Measurements from ENCODE around the gene SEMA5A.

The SEMA5A gene

GRCh38 chr5:9540791-9541190, 5.1 kb downstream of the SEMA5A start:
- TF ChIP-seq CTCF (conservative IDR thresholded peaks at IDR 0.05; ENCODE audit: control insufficient read depth, insufficient read depth, low read depth, low read length) = no peak
- DNase-seq (ENCODE audit: low read depth) = no peak
- no peak overlapping the region for H3K4me3 ChIP-seq (ENCODE audit: control insufficient read depth, low read depth, low read length)

GRCh38 chr5:9538504-9538903, 7.4 kb downstream of the SEMA5A start:
- no peak for TF ChIP-seq CTCF (conservative IDR thresholded peaks at IDR 0.05; ENCODE audit: control insufficient read depth, insufficient read depth, low read depth, low read length)
- DNase-seq (ENCODE audit: low read depth) = no peak
- H3K4me3 ChIP-seq (ENCODE audit: control insufficient read depth, low read depth, low read length) = no peak overlapping the region

GRCh38 chr5:9537223-9538141, 8.4 kb downstream of the SEMA5A start:
- no peak overlapping the region for H3K4me3 ChIP-seq (ENCODE audit: control insufficient read depth, low read depth, low read length)
- no peak for TF ChIP-seq CTCF (conservative IDR thresholded peaks at IDR 0.05; ENCODE audit: control insufficient read depth, insufficient read depth, low read depth, low read length)
- no peak for DNase-seq (ENCODE audit: low read depth)

- no peak for DNase-seq (ENCODE audit: low read depth)
- no peak overlapping the region for H3K4me3 ChIP-seq (ENCODE audit: control insufficient read depth, low read depth, low read length)
- no peak for TF ChIP-seq CTCF (conservative IDR thresholded peaks at IDR 0.05; ENCODE audit: control insufficient read depth, insufficient read depth, low read depth, low read length)
These were observed 9.2 kb downstream of the SEMA5A start for GRCh38 chr5:9536717-9537116.

- TF ChIP-seq CTCF (conservative IDR thresholded peaks at IDR 0.05; ENCODE audit: control insufficient read depth, insufficient read depth, low read depth, low read length) = no peak
- H3K4me3 ChIP-seq (ENCODE audit: control insufficient read depth, low read depth, low read length) = no peak overlapping the region
- no peak for DNase-seq (ENCODE audit: low read depth)
These were observed 10.9 kb downstream of the SEMA5A start for GRCh38 chr5:9534881-9535517.

- H3K4me3 ChIP-seq (ENCODE audit: control insufficient read depth, low read depth, low read length) = no peak overlapping the region
- no peak for DNase-seq (ENCODE audit: low read depth)
- TF ChIP-seq CTCF (conservative IDR thresholded peaks at IDR 0.05; ENCODE audit: control insufficient read depth, insufficient read depth, low read depth, low read length) = no peak
These were observed 12.1 kb downstream of the SEMA5A start for GRCh38 chr5:9533562-9534364.

All from fibroblast of mammary gland (primary cell).